DND-41 (cell line): ENCODE results near the gene ATP8A2.

Experiments
- EZH2 ChIP-seq: IDR thresholded peaks from 3 replicates; pipeline ENCODE4 v1.6.1; 2012; ENCODE audit warnings: borderline replicate concordance, low read depth, mild to moderate bottlenecking, moderate library complexity, low read length, inconsistent platforms; ENCODE audit not compliant: severe bottlenecking
- TF ChIP-seq, protein P1 (sequence below): IDR thresholded peaks from 2 replicates; pipeline ENCODE4 v1.5.1; 2012; ENCODE audit warnings: borderline replicate concordance, low read length, moderate library complexity, mild to moderate bottlenecking; ENCODE audit not compliant: poor library complexity, severe bottlenecking; ENCODE audit errors: extremely low read depth

DNA sequence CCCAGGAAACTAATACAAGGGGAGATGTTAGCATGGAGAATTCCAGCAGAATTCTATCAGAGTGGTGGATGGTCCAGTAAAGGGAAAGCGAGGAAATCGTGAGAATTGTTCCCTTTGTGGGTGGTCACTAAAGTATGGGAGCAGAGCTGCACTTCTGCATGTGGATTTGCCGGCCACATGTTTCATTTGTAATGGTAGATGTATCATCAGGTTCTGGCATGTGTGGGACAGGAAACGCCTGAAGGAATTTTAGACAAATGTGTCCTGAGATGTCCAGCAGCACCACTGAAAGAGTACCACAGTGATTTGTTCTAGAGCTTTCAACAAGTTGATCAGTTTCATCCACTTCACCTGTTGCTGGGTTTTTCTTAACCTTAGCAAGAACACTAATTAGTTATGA is 371.6 kb downstream of the ATP8A2 start:
- TF ChIP-seq, protein P1, sequence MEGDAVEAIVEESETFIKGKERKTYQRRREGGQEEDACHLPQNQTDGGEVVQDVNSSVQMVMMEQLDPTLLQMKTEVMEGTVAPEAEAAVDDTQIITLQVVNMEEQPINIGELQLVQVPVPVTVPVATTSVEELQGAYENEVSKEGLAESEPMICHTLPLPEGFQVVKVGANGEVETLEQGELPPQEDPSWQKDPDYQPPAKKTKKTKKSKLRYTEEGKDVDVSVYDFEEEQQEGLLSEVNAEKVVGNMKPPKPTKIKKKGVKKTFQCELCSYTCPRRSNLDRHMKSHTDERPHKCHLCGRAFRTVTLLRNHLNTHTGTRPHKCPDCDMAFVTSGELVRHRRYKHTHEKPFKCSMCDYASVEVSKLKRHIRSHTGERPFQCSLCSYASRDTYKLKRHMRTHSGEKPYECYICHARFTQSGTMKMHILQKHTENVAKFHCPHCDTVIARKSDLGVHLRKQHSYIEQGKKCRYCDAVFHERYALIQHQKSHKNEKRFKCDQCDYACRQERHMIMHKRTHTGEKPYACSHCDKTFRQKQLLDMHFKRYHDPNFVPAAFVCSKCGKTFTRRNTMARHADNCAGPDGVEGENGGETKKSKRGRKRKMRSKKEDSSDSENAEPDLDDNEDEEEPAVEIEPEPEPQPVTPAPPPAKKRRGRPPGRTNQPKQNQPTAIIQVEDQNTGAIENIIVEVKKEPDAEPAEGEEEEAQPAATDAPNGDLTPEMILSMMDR: no peak
- TF ChIP-seq EZH2: no peak
